Smooth muscle cell (in vitro differentiated cells): Measurements from ENCODE around the gene HDAC4. TPM values are rescaled to one million over a fixed set of nuclear protein-coding genes. Genes with fewer than 3 reads are reported as not detected.
A peak's percentile ranks its signal among the peaks of the same experiment; 100 is the strongest.

Experiments used
- DNase-seq: peaks from one replicate; lab custom pipeline; 2025; ENCODE audit not compliant: unreplicated experiment; lab: John Stamatoyannopoulos, UW
- H2AFZ ChIP-seq: fragments of 200-600 bp; sonication (generic); 2 replicates; pipeline ENCODE4 v1.6.0; 2016; ENCODE audit warnings: antibody characterized with exemption, low read depth, mild to moderate bottlenecking
- H3F3A ChIP-seq: fragments of 200-600 bp; sonication (generic); 2 replicates; pipeline ENCODE4 v1.6.0; 2017; ENCODE audit warnings: antibody characterized with exemption, low read depth
- H3K27ac ChIP-seq: fragments of 200-600 bp; sonication (generic); 2 replicates; pipeline ENCODE4 v1.5.1; 2016; ENCODE audit warnings: low read depth, mild to moderate bottlenecking
- H3K27me3 ChIP-seq: fragments of 200-600 bp; sonication (generic); 2 replicates; pipeline ENCODE4 v1.6.1; 2016; ENCODE audit warnings: low read depth, mild to moderate bottlenecking
- H3K36me3 ChIP-seq: fragments of 200-600 bp; sonication (generic); 2 replicates; pipeline ENCODE4 v1.5.1; 2016; ENCODE audit warnings: low read depth
- H3K4me1 ChIP-seq: fragments of 200-600 bp; sonication (generic); 2 replicates; pipeline ENCODE4 v1.5.1; 2016; ENCODE audit warnings: low read depth
- H3K4me2 ChIP-seq: fragments of 200-600 bp; sonication (generic); 2 replicates; pipeline ENCODE4 v1.6.0; 2016; ENCODE audit warnings: mild to moderate bottlenecking
- H3K4me3 ChIP-seq: fragments of 200-600 bp; sonication (generic); 2 replicates; pipeline ENCODE4 v1.5.1; 2016; ENCODE audit warnings: mild to moderate bottlenecking
- H3K79me2 ChIP-seq: fragments of 200-600 bp; sonication (generic); 2 replicates; pipeline ENCODE4 v1.6.0; 2016; ENCODE audit warnings: low read depth, mild to moderate bottlenecking
- H3K9ac ChIP-seq: fragments of 200-600 bp; sonication (generic); 2 replicates; pipeline ENCODE4 v1.6.0; 2016; ENCODE audit warnings: low read depth
- H3K9me3 ChIP-seq: fragments of 200-600 bp; sonication (generic); replicated peaks from 2 replicates; pipeline ENCODE4 v1.5.1; 2016; ENCODE audit warnings: low read depth
- H4K20me1 ChIP-seq: fragments of 200-600 bp; sonication (generic); 2 replicates; pipeline ENCODE4 v1.6.0; 2016; ENCODE audit warnings: low read depth
- CTCF ChIP-seq: fragments of 200-600 bp; sonication (generic); IDR thresholded peaks from 2 replicates; pipeline ENCODE4 v1.5.1; 2017; ENCODE audit warnings: borderline replicate concordance, mild to moderate bottlenecking, antibody characterized with exemption; ENCODE audit not compliant: insufficient read depth, poor library complexity, severe bottlenecking
- WGBS: methylation state at CpG from one replicate; pipeline ENCODE4 v1.1.7; 2016; ENCODE audit warnings: low lambda C conversion rate; 5-methylcytosine and 5-hydroxymethylcytosine counted together
- polyA plus RNA-seq: library from polyadenylated mRNA; unstranded; fragments of >200 nt; fragmentation: Nextera tagmentation; extraction: Ambion mirVana; gene quantifications from 2 replicates; pipeline ENCODE4 v1.2.1, GENCODE V29; 2016
- total RNA-seq: library from RNA; depleted of rRNA; stranded (reverse); fragments of >200 nt; gene quantifications from 2 replicates; pipeline ENCODE4 v1.2.3, GENCODE V29; 2014

HDAC4 gene
- total and polyA plus RNA-seq, 2 experiments from 2014 or later: 6.2 to 35.7 TPM

DNA sequence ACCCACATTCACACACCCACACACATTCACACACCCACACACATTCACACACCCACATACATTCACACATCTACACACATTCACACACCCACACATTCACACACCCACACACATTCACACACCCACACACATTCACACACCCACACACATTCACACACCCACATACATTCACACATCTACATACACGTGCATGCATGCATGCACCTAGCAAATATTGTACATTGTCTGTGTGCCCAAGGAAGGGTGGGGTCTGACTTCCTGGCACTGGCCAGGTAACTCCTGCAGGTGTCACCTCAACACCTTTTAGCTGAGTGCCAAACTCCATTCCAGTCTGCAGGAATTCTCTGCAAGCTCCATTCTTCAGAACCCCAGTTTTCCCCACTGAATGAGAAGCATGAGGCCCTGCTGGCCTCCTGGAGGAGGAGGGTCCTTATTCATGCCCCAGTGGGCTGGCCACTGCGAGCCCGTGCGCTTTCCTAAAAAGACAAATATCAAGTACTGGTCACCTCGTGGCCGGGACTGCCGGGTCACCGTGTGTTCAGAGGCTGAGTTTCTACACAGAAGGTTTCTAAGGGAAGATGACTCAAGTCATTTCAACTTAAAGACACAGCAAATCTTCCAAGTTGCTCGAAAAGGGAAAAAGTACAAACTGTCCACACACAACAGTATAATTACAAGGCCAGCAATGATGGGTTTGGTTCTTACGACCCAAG, 131.5 kb downstream of the HDAC4 start:
- peak overlapping the region; percentile 6 for H3K4me2 ChIP-seq
- DNase-seq: no peak
- no peak for TF ChIP-seq CTCF
- no peaks in the 10 kb centered on the region for H3F3A ChIP-seq
- no peak overlapping the region for H3K9ac ChIP-seq
- peaks cover 30% of the 10 kb centered on the region for H3K4me1 ChIP-seq
- H4K20me1 ChIP-seq: peaks cover 8% of the 10 kb centered on the region
- no peaks in the 10 kb centered on the region for H3K36me3 ChIP-seq
- H3K27me3 ChIP-seq: no peaks in the 10 kb centered on the region
- H3K4me3 ChIP-seq: no peak overlapping the region
- no peak overlapping the region for H2AFZ ChIP-seq
- peaks cover 56% of the 10 kb centered on the region for H3K79me2 ChIP-seq
- WGBS: 75% methylated on average over 10 of the region's 10 CpGs
- H3K9me3 ChIP-seq: no peaks in the 10 kb centered on the region
- no peak overlapping the region for H3K27ac ChIP-seq

- Histone ChIP-seq H3K4me2 (no peak overlapping the region), H3K79me2 (peaks cover 50% of the 10 kb centered on the region), H4K20me1 (peaks cover 12% of the 10 kb centered on the region), H3F3A (no peaks in the 10 kb centered on the region), H3K4me3 (no peak overlapping the region), H3K27me3 (no peaks in the 10 kb centered on the region), H2AFZ (no peak overlapping the region), H3K9me3 (no peaks in the 10 kb centered on the region), H3K9ac (no peak overlapping the region), H3K27ac (no peak overlapping the region), H3K4me1 (peaks cover 28% of the 10 kb centered on the region), H3K36me3 (no peaks in the 10 kb centered on the region)
- 91% methylated on average over 3 of the region's 3 CpGs for WGBS
- TF ChIP-seq CTCF: no peak
- DNase-seq: no peak
Observed at GRCh38 chr2:239268549-239268948, 132.3 kb downstream of the HDAC4 start.

- Histone ChIP-seq H3K9me3 (no peaks in the 10 kb centered on the region), H3K27me3 (no peaks in the 10 kb centered on the region), H3K79me2 (peaks cover 45% of the 10 kb centered on the region), H4K20me1 (peaks cover 12% of the 10 kb centered on the region), H3K36me3 (no peaks in the 10 kb centered on the region), H3K9ac (no peak overlapping the region), H3K4me2 (peak overlapping the region; percentile 62), H3K4me1 (peaks cover 25% of the 10 kb centered on the region), H2AFZ (no peak overlapping the region), H3F3A (no peaks in the 10 kb centered on the region), H3K4me3 (no peak overlapping the region), H3K27ac (peak overlapping the region; percentile 60)
- no peak for DNase-seq
- 80% methylated on average over 6 of the region's 6 CpGs for WGBS
- no peak for TF ChIP-seq CTCF
Observed at GRCh38 chr2:239268082-239268481, 132.7 kb downstream of the HDAC4 start.
